CD4-positive, alpha-beta T cell treated with Interferon gamma for 1 hour (primary cell): ENCODE results near the gene SMAD6.

ENCODE experiments used
- DNase-seq: peaks from one replicate; pipeline ENCODE4 v3.0.0-alpha.2; 2020

Gene SMAD6

DNA sequence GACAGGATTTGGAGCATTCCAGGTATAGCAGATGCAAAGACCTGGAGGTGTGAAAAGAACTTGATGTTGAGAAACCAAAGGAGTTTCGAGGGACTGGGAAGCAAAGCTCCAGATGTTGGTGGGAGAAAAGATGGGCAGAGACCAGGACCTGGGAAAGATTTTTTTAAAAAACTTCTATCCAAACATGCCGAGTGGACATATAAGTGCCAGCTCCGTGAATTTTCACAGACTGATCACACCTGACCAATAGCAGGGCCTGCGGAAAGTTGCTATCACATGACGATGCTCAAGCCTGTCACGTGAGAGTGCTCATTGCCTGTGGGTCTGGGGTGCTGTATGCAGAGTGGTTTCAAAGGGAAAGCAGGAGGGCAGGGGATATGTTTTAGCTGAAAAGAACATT lies 19.9 kb downstream of the SMAD6 start:
- DNase-seq, result no peak

DNA sequence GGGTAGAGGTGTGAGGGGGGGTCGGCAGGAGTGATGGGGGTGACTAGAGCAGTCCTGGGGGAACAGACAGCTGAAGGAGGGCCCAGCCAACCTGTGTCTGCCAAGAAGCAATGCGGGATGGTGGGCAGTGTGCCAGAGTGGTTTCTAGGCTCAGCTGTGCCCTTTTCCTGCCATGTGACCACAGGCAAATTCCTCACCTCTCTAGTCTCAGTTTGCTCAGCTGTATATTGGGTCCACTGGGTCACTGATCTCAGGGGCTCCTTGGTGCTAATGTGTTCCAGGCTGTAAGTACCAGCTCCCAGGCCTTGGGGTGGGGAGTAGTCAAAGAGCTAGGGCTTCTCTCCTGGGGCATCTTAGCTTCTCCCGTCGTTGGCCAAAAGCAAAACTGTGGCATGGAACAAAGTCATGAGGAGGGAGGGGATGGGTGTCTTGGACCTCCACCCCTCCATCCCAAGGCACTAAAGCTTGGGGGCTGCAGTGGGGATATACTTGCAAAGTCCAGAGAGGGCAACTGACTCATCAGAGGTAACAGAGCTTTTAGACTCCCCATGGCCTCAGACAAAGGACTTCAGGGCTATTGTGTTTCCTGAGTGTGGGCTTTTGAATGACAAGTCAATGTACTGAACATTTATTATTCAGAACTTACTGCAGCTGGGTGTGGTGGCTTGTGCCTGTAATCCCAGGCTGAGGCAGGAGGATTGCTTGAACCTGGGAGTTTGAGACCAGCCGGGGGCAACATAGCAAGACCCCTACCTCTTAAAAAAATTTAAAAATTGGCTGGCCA lies 20.9 kb downstream of the SMAD6 start:
- no peak for DNase-seq

DNA sequence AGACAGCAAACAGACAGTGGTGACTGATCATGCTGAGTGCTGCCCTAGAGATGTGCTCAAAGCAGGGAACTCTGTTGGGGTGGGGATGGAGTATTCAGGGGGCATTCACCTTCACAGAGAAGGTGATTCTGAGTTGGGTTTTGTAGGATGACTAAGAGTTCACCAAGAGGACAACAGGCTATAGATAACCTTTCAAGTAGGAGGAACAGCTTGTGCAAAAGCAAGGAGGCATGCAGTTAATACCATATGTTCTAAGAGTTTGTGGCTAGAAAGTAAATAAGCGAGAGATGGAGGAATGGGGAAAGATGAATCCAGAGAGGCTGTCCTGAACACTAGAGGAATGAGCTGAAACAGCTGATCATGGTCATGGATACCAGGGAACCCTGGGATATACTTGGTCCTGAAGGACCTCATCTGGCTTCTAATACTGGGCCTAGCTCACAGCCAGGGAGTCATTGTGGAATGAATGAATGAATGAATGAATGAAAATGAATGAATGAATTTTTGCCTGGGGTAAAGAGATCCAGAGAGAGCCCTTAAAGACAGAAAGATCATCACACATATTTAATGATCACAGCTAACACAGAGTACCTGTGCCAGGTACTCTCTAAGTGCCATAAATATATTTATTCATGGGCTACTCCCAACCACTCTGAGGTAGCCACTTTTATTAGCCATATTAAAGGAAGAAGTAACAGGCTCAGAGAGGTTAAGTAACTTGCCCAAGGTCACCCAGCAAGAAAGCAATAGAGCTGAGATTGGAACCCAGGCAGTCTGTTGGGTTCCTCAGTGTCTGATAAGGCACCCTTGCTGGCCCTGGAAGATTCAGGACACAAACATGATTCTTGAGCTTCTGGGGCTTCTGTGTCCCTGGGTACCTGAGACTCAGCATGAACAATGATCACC lies 22.0 kb downstream of the SMAD6 start:
- no peak for DNase-seq

DNA sequence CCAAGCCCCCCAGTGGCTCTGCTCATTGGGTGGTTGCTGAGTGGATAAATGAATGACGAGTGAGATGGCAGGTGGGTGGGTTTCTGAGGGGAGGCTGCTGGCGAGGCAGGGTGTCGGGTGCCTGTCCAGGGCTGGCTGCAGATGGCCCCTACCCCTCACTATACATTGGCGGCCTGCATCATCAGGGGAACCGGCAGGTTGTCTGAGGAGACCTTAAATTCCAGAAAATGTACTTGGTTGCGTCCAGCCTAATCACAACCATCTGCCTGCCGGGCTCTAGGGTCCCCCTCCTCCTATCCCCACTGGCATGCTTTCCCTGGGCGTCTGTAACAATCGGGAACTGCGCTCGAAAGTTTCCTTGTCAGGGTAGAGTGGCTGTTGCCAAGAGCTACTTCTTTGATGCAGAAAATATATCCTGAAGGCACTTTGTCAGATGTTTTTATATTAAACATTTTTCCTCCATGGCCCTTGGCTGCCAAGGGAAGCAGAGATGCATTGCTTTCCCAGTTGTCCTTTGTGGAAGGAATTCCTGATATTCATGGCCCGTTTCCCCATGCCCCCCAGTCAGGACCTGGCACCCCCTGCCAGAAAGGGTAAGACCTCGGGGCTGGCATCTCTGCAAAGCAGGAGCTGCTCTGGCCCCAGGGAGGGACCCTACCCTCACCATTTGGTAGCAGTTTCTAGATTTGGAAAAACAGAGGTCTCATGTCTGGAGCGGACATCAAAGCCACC lies 22.9 kb downstream of the SMAD6 start:
- no peak for DNase-seq

DNA sequence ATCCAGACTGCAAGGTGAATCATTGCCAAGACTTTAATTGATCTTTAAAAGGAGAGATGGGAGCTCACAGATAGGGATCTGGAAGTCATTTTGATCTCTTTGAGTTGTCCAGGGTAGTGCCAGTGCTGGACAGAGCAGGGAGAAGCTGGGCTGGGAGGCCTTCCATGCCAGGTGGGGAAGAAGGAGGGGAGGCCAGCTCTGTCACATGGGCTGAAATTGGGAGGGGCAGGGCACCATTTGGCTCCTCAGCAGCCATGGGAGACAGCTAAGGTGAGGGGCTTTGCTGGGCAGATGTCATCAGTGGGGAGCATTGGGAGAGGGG lies 23.4 kb downstream of the SMAD6 start:
- no peak for DNase-seq

DNA sequence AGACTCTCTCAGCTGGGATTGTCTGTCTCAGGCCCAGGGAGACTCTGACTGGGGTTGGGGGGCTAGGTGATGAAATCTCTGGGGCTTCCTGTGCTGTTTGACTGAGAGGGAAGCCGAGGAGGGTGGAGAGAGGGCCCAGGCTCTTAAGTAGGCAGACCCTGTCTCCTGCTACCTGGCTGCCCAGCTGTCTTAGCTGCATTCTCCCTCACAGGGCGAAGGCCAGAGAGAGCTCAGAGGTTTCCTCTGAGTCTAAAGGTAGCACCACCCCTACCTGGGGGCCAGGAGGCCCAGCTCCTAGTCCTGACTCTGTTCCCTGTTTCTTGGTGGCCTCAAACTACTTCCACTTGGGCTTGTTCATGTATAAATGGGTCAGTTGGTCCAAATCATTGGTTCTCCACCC lies 24.4 kb downstream of the SMAD6 start:
- no peak for DNase-seq

DNA sequence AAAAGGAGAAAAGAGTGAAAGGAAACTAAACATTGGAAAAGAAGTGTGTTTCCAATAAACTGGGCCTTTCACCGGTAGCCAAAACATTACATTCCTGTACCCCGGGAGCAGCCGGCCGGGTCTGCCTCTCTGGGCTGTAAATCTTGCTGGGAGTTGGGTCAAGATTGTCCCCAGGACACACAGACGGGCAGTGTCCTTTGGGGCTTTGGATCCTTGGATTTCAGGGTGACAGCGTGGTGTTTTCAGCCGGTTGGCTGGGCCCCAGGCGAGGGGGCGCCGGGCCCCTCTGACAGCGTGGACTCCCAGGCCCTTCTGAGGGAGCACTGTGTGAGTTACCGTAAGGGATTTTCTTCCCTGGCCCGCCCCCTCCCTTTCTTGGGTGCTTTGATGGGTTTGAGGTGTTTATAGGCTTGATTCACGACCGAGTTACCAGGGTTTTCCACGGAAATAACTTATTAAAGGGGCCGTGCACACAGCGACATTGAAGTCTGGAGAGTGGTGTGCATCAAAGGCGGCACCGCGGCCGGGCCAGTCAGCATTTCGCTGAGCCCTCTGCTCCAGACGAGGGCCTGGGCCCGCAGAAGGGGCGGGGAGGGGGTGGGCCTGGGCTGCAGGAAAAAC lies 27.4 kb downstream of the SMAD6 start:
- no peak for DNase-seq

DNA sequence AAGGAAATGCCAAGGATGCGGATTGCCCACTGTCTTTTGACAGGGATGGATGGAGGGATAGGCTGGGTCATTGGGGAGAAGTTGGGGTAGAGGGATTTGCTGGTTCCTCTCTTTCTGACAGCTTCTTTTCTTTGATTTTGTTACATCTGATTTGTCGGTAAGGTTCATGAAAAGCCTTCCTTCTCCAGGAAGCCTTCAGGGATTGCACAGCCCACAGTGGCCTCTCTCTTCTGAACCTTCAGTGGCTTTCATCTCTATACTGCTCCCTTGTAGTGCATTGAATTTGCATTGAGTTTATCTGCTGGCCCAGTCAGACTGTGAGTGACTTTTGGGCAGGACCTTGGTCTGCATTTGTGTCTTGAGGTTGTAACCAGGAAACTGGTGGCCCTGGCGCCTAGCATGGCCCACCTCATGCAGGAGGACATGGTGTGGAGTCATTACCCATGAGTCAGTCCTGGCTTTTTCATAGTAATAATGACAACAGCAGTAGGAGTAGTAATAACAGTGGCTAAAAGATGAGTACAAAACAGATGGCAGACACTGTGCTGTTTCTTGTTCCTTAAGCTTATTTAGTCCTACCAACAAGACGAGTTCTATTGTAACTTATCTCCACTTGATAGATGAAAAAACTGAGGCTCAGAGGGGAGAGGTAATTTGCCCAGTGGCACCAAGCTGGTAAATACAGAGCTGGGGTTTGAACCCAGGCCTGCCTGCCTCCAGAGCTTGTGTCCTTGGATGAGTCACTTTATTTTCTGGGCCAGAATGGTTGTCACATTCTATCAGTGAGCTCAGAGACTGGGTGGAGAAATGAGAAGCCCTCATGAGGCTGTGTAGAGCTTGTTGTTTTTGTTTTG lies 28.4 kb downstream of the SMAD6 start:
- no peak for DNase-seq

DNA sequence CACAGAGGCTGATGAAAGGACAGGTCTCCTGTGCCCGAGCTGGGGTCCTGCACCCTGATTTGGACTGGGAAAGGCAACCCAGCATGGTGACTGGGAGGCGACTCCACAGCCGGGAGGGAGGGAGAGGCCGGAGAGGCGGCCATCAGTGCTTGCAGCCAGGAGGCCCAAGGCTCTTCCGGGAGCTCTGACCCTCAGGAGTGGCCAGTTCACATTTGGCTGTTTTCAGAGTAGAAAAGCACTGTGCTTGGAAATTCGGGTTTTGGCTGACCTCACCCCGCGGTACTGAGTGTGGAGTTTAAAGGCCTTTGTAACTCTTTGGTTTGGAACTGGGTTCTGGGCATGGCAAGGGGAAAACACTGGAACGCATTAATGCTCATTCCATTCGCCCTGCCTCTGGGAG lies 31.9 kb downstream of the SMAD6 start:
- DNase-seq, result no peak

DNA sequence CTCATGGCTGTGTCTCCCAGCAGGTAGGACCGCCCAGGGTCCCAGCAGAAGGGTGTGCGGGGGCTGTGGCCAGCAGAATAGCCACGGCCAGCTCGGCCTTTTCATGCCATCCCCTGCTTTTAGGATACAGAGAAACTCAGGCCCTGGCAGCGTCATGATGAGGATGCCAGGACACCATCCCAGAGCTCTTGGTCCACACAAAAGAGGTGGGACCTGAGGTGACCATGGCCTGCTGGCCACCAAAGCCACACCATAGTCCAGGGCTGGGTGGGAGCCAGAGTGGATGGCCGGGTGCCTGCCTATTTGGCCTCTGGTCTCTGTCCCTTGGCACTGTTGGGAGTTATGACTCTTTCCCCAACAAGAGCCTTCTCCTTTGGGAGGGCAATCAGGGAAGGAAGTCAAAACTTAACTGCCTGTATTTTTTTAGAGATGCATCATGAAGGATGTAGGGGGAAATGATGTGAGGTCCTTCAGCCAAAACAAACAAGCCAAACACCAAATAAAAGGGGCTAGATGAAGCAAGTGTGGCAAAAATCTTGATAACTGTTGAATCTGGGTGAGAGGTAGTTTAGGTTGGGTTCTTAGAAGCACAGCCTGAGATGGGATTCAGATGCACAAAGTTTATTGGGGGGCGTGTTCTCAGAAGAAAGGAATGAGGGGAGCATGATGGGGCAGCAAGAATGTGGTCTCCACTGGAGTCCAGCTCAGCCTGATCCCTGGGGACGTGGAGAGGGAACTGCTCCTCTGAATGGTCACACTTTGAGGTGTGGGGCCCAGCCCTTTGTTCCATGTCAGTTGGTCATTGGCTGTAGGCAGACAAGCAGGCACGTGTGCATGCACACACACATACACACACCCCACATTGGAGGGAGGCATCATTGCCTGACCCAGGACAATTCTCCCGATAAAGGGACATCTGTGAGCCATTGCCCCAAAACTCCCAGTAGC lies 33.2 kb downstream of the SMAD6 start:
- DNase-seq, result no peak

DNA sequence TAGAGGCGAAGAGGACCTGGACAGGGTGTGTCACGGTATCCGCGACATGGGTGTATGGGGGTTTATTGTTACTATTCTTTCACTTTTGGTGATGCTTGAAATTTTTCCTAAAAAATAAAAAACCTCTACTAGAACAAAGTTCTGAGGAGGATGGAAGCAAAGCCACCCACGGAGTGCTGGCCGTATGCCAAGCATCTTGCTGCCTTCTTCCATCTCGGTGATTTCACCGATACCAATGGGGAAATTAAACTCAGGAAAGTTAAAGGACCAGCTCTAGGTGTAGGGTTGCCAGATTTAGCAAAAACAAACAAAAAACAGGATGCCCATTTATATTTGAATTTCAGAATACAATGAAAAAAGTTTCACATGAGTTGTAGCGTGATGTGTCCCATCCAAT lies 33.9 kb downstream of the SMAD6 start:
- no peak for DNase-seq

DNA sequence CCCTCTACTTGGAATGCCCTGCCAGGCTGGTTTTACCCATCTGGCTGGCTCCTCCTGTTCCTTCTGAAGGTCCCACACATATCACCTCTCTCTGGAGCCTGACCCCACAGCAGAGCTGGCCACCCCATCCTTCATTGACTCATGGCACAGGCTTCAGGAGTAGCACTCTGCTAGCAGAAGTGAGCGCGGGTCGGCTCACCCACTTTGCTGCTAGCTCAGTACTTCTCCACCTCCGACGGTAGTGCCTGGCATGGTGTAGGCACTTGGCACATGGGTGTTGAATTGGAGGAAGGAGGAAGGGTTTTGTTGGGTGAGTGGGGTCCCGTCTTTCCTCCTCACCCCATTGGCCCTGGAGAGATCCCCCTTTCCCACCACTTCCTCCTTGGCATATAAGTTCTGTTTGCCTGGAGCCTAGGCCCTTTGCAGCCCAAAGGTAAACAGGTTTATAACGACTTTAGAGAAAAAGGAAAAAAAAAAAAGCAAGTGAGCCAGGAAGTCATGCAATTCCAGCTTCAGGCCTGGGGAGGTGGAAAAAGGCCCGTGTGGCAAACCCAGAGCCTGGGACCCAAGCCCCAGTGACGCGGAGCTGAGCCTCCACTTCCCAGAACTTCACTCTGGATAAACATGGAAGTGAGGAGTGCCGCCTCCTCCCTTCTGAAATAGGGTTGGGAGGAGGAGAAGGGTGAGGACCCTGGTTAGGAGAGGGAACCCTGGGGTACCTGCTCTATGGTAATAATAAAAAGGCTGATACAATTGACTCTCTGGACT lies 35.4 kb downstream of the SMAD6 start:
- DNase-seq, result no peak

DNA sequence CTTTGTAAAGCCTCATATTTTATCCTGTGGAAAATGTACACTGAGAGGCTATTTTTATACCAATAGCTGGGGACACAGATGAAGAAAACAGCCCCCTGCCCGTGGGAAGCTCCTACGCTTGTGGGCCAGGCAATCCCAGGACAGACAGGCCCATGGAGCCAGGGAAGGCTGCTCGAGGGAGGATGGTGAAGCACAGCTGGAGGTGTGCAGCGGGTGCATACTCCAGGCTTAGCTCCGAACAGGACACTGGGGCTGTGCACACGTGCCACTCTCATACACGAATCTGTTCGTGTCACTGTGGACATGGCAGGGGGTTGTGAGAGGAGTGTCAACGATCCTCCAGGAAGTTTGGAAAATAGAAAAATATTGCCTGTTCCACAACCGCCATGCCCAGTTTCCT lies 36.1 kb downstream of the SMAD6 start:
- DNase-seq, result no peak

DNA sequence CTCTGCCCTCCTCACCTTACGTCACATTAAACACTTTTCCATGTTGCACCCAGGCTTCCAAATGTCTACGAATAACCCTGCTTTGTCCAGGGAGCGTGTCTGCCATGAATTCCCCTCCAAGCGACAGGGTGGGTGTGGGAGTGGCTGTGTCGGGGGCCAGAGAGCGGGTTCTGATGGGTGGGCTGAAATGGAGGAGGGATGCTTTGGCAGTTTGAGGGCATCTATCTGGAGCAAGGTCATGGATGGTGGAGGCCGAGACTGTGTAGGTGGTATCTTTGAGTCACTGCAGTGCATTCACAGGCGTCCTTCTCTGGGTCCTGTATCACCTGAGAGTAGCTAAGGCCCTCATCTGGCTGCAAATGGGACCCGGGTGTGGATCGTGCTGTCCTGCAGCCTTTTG lies 36.6 kb downstream of the SMAD6 start:
- no peak for DNase-seq

DNA sequence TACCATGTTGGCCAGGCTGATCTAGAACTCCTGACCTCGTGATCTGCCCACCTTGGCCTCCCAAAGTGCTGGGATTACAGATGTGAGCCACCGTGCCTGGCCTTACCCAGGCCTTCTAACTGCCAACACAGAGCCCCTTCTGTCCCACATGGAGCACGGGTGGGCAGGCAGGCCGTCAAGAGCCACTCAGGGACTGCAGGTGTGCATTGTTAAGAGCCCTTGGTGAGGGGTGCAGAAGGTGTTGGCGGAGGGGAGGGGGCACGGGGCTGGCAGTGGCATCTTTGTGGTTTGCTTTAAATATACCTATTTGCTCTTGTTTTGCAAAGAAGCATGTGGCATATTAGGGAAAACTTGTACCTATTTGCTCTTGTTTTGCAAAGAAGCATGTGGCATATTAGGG lies 37.3 kb downstream of the SMAD6 start:
- no peak for DNase-seq

DNA sequence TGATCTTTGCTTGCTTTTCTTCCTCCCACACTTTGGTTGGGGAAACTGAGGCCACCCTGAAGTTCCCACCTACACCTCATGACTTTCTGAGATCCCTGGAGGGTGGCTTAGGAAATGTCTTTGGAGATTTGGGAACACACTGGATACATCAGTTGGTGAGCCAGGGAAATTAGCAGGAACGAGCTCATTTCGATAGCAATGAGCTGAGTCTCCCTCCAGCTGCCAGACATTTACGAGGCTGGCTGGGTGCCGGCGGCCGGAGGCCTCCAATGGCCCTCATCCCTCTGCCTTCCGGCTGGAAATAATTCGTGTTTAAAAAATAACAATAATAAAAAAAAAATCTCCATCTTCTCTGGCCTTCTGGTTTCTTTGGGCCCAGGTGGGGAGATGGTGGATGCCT lies 38.8 kb downstream of the SMAD6 start:
- no peak for DNase-seq

DNA sequence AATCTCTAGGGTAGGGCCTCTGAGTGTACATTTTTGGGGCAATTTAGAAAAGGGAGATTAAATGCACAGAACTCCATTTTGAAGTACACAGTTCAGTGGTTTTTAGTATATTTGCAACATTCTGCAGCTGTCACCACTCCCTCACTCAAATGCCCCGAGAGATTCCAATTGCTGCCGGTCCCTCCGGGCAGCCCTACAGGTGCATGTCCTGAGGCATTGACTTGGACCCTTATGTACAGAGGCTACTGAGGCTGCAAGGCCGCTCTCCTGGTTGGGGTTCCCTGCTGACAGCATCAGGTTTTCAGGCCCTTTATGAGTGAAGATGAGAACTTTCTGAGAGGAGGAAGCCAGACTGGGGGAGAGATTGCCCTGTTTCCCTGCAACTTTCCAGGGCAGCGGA lies 39.6 kb downstream of the SMAD6 start:
- DNase-seq, result no peak

DNA sequence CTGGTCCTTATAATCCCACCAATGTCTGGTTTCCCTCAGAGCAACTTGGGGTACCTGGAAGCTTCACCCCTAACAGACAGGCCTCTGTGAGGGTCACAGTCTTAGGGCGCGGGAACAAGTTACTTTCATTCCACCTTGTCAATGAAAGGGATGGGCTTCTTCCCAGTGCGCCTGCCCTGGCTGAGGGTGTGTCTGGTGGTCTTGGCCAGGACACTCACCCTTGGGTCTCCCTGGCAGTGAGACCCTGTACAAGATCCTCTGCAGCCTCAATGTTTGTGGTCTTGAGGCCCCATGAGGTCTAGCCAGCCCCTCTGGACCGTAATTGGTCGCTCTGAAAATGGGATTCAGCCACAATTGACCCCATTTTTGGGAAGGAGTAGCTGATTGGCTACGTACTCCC lies 40.2 kb downstream of the SMAD6 start:
- no peak for DNase-seq

DNA sequence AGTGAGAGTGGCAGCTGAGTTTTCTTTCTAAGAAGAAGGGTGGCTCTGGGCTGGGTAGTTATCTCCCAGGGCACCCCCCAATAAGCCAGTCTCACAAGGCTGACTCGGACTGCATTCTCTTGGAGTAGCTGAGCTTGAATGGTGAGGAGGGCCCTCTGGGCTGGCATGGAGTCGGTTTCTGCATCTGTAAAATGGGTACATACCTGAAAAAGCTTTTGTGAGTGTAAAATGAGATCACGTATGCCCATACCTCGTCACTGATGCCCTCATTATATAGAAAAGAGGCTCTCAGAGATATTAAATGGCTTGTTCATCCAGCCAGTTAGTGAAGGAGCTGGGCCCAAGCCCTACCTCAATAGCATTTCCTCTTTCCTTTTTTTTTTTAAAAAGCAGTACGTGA lies 41.2 kb downstream of the SMAD6 start:
- no peak for DNase-seq
